HG02678 (cell line): ENCODE data around the gene PHIP.
"Not testable (repeated sequence)": the region's sequence is repeated elsewhere in the genome, so short reads cannot be mapped to it uniquely, and the experiment has no call there.

Experiments
- ATAC-seq: cut with Tn5 transposase; IDR thresholded peaks from one replicate; pipeline ENCODE4 v1.9.1; 2021; ENCODE audit warnings: mild to moderate bottlenecking, moderate library complexity; ENCODE audit not compliant: unreplicated experiment

Gene PHIP

DNA sequence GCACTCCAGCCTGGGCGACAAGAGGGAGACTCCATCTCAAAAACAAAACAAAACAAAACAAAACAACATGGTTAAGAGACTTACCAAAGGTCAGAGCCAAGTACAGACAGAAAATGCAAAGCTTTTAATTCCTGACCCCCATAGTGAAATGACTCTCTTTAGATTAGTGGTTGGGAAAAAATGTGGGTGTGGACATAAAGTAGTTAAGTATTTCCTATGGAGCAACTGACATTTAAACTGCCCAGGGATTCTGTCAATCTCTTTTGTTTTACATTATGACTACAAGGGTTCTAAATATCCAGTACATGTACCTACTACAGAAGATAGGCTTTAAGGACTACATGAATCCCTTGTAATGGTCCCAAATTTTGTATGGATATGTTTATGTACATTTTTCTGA, 135.6 kb downstream of the PHIP start:
- no peak for ATAC-seq

- ATAC-seq, result no peak
Measured at GRCh38 chr6:78936515-78936914, 141.5 kb downstream of the PHIP start.

GRCh38 chr6:78935553-78935952, 142.5 kb downstream of the PHIP start:
- no peak for ATAC-seq

DNA sequence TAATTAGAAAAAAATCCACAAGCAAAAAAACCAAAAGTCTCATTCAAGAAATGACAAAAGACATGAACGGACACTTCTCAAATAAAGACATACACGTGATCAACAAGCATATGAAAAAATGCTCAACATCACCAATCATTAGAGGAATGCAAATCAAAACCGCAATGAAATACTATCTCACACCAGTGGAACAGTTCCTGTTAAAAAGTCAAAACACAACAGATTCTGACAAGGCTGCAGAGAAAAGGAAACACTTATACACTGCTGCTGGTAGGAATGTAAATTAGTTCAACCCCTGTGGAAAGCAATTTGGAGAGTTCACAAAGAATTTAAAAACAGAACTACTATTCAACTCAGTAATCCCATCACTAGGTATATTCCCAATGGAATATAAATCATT, 152.7 kb downstream of the PHIP start:
- ATAC-seq, result no peak

DNA sequence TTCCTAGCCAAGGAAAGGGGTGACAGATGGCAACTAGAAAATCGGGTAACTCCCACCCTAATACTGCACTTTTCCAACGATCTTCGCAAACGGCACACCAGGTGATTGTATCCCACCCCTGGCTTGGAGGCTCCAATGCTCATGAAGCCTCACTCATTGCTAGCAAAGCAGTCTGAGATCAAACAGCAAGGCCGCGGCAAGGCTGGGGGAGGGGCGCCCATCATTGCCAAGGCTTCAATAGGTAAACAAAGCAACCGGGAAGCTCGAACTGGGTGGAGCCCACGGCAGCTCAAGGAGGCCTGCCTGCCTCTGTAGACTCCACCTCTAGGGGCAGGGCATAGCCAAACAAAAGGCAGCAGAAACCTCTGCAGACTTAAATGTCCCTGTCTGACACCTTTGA, 156.9 kb downstream of the PHIP start:
- ATAC-seq, result not testable (repeated sequence)

DNA sequence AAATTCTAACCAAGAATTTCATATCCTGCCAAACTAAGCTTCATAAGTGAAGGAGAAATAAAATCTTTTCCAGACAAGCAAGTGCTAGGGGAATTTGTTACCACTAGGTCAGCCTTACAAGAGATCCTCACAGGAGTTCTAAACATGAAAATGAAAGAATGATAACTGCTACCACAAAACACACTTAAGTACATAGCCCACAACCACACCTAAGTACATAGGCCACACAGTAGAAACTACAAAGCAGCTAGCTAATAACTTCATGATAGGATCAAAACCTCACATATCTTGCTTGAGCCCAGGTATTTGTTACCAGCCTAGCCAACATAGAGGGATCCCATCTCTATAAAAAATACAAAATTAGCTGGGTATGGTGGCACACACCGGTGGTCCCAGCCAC, 160.3 kb downstream of the PHIP start:
- ATAC-seq, result no peak

- ATAC-seq, result no peak
Measured at GRCh38 chr6:78916411-78916810, 161.6 kb downstream of the PHIP start.

DNA sequence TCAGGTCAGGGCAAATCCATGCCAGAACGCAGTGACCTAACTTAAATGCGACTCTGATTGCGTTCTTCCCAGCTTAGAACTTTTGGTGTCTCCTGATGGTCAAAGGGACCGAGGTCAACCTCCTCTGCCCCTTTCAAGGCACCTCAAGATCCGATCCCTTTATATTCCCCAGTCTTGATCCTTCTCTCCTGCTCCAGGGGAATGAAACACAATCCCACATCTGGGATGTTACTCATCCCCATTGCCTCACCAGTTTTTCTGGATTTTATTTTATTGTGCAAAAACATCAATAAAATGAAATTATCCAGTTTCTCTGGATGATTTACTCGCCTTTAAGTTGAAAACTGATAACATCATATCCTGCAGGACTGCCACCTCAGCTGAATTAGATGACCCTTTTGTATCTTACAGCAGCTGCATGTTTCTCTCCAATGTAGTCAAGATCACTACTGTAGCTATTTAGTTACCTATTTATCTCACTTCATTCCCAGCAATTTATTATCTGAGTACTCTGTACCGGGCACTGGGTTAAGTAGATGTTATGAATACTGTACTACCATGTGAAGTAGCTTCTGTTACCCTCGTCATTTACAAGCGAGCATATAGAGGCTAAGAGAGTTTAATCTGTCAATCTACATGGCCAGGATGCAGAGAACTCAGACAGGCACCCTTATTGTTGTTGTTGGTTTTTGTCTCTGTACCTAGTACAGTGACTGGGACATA, 166.7 kb downstream of the PHIP start:
- ATAC-seq, result no peak

- ATAC-seq, result peak; percentile 66
Measured at GRCh38 chr6:78910591-78911171, 167.4 kb downstream of the PHIP start.

- ATAC-seq, result no peak
Measured at GRCh38 chr6:78910010-78910409, 168.0 kb downstream of the PHIP start.

DNA sequence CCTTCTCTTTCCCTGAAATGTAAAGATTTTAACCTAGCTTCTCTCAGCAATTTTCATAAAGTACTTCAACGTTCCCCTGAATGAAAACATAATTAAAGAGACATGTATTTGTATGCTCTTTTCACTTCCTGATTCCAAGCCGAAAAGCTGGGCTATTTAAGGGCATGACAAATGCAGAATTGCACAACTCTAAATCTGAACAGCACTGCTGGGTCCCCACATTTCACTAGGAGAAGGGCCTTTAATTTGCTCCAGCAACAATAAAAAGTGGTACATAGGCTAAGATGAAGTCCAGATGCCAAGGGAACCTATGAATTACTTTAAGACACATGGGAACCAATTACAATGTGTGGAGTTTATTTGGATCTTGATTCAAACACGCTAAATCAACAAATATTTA, 168.7 kb downstream of the PHIP start:
- no peak for ATAC-seq

GRCh38 chr6:78908621-78909020, 169.4 kb downstream of the PHIP start:
- ATAC-seq, result no peak

- ATAC-seq, result no peak
Measured at GRCh38 chr6:78896227-78896626, 181.8 kb downstream of the PHIP start.

DNA sequence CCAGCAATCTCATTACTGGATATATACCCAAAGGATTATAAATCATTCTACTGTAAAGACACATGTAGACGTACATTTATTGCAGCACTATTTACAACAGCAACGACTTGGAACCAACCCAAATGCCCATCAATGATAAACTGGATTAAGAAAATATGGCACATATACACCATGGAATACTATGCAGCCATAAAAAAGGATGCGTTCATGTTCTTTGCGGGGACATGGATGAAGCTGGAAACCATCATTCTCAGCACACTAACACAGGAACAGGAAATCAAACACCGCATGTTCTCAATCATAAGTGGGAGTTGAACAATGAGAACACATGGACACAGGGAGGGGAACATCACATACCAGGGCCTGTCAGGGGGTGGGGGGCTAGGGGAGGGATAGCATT, 188.2 kb downstream of the PHIP start:
- ATAC-seq, result not testable (repeated sequence)
